Stimulated activated CD4-positive, alpha-beta T cell treated with anti-CD3 and anti-CD28 coated beads, Interleukin-1b, Interleukin-23, amount 100 ng/mL, for 4 hours (primary cell): ENCODE data around the gene IFNL3.
"Not testable (repeated sequence)": the region's sequence is repeated elsewhere in the genome, so short reads cannot be mapped to it uniquely, and the experiment has no call there.

Experiments used
- DNase-seq, 2 donors: peaks; one replicate each; pipeline ENCODE4 v3.0.0-alpha.2; 2020; ENCODE audit warnings: low read depth in 2 of 2

IFNL3 gene

GRCh38 chr19:39244410-39245100, at the start of gene IFNL3:
IFNL3 (minus strand) TSS chr19:39245006; CDS start chr19:39244967, 39 bp downstream.
- DNase-seq, result not testable (repeated sequence)

GRCh38 chr19:39293394-39293793, 48.6 kb upstream of the IFNL3 start:
- DNase-seq, result no peak

- no peak for DNase-seq
Measured at GRCh38 chr19:39284032-39284431, 39.2 kb upstream of the IFNL3 start.

- no peak for DNase-seq
Measured at GRCh38 chr19:39282021-39282420, 37.2 kb upstream of the IFNL3 start.

- DNase-seq, result no peak
Measured at GRCh38 chr19:39277598-39277997, 32.8 kb upstream of the IFNL3 start.

- no peak for DNase-seq
Measured at GRCh38 chr19:39276740-39277139, 31.9 kb upstream of the IFNL3 start.

- no peak for DNase-seq
Measured at GRCh38 chr19:39275578-39275977, 30.8 kb upstream of the IFNL3 start.

- not testable (repeated sequence) for DNase-seq
Measured at GRCh38 chr19:39273859-39274258, 29.1 kb upstream of the IFNL3 start.

GRCh38 chr19:39270036-39270871, 25.4 kb upstream of the IFNL3 start:
- DNase-seq, result no peak

GRCh38 chr19:39269369-39269768, 24.6 kb upstream of the IFNL3 start:
- not testable (repeated sequence) for DNase-seq

GRCh38 chr19:39268531-39269223, 23.9 kb upstream of the IFNL3 start:
- DNase-seq, result not testable (repeated sequence)

- DNase-seq, result not testable (repeated sequence)
Measured at GRCh38 chr19:39268085-39268484, 23.3 kb upstream of the IFNL3 start, which contains the start of gene IFNL2. IFNL2 (plus strand) TSS chr19:39268396; CDS start chr19:39268569, 173 bp downstream.

GRCh38 chr19:39265321-39265916, 20.6 kb upstream of the IFNL3 start:
- no peak for DNase-seq

GRCh38 chr19:39264306-39265290, 19.8 kb upstream of the IFNL3 start:
- no peak for DNase-seq

- no peak for DNase-seq
Measured at GRCh38 chr19:39263912-39264305, 19.1 kb upstream of the IFNL3 start.

GRCh38 chr19:39262496-39262895, 17.7 kb upstream of the IFNL3 start:
- no peak for DNase-seq

- no peak for DNase-seq
Measured at GRCh38 chr19:39261704-39262103, 16.9 kb upstream of the IFNL3 start.

- no peak for DNase-seq
Measured at GRCh38 chr19:39257227-39257626, 12.4 kb upstream of the IFNL3 start.

GRCh38 chr19:39254531-39255345, 9.9 kb upstream of the IFNL3 start:
- no peak for DNase-seq
